Neural progenitor cell (in vitro differentiated cells): ENCODE measurements around the gene ZBTB24. TPM values are rescaled to one million over a fixed set of nuclear protein-coding genes. Genes with fewer than 3 reads are reported as not detected.
A peak's percentile ranks its signal among the peaks of the same experiment; 100 is the strongest.

Experiments
- DNase-seq: peaks from one replicate; pipeline ENCODE4 v3.0.0-alpha.2; 2016; ENCODE audit warnings: low spot score
- H2AFZ ChIP-seq: fragments of 200-600 bp; sonication (generic); replicated peaks from 2 replicates; pipeline ENCODE4 v1.6.1; 2016; ENCODE audit warnings: antibody characterized with exemption
- H3F3A ChIP-seq: fragments of 200-600 bp; sonication (generic); 2 replicates; pipeline ENCODE4 v1.6.1; 2016; ENCODE audit warnings: antibody characterized with exemption, low read depth
- H3K27ac ChIP-seq: fragments of 200-600 bp; sonication (generic); 2 replicates; pipeline ENCODE4 v1.5.1; 2016; ENCODE audit warnings: mild to moderate bottlenecking
- H3K27me3 ChIP-seq: fragments of 200-600 bp; sonication (generic); 2 replicates; pipeline ENCODE4 v1.6.1; 2016; ENCODE audit warnings: mild to moderate bottlenecking, moderate library complexity
- H3K36me3 ChIP-seq: fragments of 200-600 bp; sonication (generic); 2 replicates; pipeline ENCODE4 v1.5.1; 2016
- H3K4me1 ChIP-seq: fragments of 200-600 bp; sonication (generic); 2 replicates; pipeline ENCODE4 v1.6.1; 2016; ENCODE audit warnings: mixed run types
- H3K4me2 ChIP-seq: fragments of 200-600 bp; sonication (generic); 2 replicates; pipeline ENCODE4 v1.6.1; 2016
- H3K4me3 ChIP-seq: fragments of 200-600 bp; sonication (generic); 2 replicates; pipeline ENCODE4 v1.5.1; 2016
- H3K79me2 ChIP-seq: fragments of 200-600 bp; sonication (generic); 2 replicates; pipeline ENCODE4 v1.6.1; 2016; ENCODE audit warnings: low read depth
- H3K9ac ChIP-seq: fragments of 200-600 bp; sonication (generic); 2 replicates; pipeline ENCODE4 v1.6.1; 2016
- H3K9me3 ChIP-seq: fragments of 200-600 bp; sonication (generic); 2 replicates; pipeline ENCODE4 v1.5.1; 2016; ENCODE audit warnings: low read depth
- H4K20me1 ChIP-seq: fragments of 200-600 bp; sonication (generic); 2 replicates; pipeline ENCODE4 v1.6.1; 2016; ENCODE audit warnings: low read depth
- H3K27ac Mint-ChIP-seq: 3 replicates; pipeline ENCODE4 v1.8.0; 2021; ENCODE audit warnings: mixed read lengths
- H3K27me3 Mint-ChIP-seq: 2 replicates; pipeline ENCODE4 v1.8.0; 2022; ENCODE audit warnings: low read depth, mild to moderate bottlenecking, inconsistent platforms, moderate library complexity, mixed read lengths; ENCODE audit not compliant: insufficient read depth
- H3K36me3 Mint-ChIP-seq: 3 replicates; pipeline ENCODE4 v1.8.0; 2021; ENCODE audit warnings: mixed read lengths
- H3K4me1 Mint-ChIP-seq: 3 replicates; pipeline ENCODE4 v1.8.0; 2021; ENCODE audit warnings: mixed read lengths
- H3K4me3 Mint-ChIP-seq: 3 replicates; pipeline ENCODE4 v1.8.0; 2021; ENCODE audit warnings: mild to moderate bottlenecking, moderate library complexity, mixed read lengths
- H3K9me3 Mint-ChIP-seq: 3 replicates; pipeline ENCODE4 v1.8.0; 2020; ENCODE audit warnings: mixed read lengths
- EZH2 ChIP-seq: fragments of 200-600 bp; sonication (generic); IDR thresholded peaks from 2 replicates; pipeline ENCODE4 v1.6.1; 2017; ENCODE audit warnings: antibody characterized with exemption, mild to moderate bottlenecking, moderate library complexity
- EZH2phosphoT487 ChIP-seq: fragments of 200-600 bp; sonication (generic); IDR thresholded peaks from 2 replicates; pipeline ENCODE4 v1.6.1; 2017; ENCODE audit warnings: antibody characterized with exemption
- total RNA-seq: library from RNA; depleted of rRNA; stranded (reverse); fragments of >200 nt; gene quantifications from 2 replicates; pipeline ENCODE4 v1.2.3, GENCODE V29; 2015; ENCODE audit warnings: low replicate concordance
- TF ChIP-seq, protein P1 (sequence below): fragments of 200-600 bp; sonication (generic); IDR thresholded peaks from 2 replicates; pipeline ENCODE4 v1.5.1; 2017; ENCODE audit warnings: antibody characterized with exemption, mild to moderate bottlenecking

ZBTB24 gene
- total RNA-seq, 1 donor from 2014 or later, result 17.3 TPM

DNA sequence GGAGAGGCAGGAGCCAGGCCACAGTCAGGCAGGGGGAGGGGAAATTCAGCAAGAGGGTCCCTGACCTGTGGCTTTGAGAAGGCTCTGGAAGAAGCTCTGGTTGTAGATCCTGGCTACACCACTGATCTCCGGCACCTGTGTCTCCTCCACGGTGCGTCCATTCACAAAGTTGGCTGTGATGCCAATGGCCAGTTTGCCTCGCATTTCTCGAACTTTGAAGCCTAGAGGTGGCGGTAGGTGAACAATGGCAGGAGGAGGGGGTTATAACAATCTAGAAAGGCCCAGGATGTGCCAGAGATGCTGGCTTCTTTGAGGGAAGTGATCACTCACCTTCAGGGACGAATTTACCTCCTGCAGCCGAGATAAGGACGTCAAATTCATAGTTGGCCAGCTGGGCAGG lies 30.8 kb downstream of the ZBTB24 start:
- TF ChIP-seq EZH2 (no peak), EZH2phosphoT487 (no peak)
- TF ChIP-seq, protein P1, sequence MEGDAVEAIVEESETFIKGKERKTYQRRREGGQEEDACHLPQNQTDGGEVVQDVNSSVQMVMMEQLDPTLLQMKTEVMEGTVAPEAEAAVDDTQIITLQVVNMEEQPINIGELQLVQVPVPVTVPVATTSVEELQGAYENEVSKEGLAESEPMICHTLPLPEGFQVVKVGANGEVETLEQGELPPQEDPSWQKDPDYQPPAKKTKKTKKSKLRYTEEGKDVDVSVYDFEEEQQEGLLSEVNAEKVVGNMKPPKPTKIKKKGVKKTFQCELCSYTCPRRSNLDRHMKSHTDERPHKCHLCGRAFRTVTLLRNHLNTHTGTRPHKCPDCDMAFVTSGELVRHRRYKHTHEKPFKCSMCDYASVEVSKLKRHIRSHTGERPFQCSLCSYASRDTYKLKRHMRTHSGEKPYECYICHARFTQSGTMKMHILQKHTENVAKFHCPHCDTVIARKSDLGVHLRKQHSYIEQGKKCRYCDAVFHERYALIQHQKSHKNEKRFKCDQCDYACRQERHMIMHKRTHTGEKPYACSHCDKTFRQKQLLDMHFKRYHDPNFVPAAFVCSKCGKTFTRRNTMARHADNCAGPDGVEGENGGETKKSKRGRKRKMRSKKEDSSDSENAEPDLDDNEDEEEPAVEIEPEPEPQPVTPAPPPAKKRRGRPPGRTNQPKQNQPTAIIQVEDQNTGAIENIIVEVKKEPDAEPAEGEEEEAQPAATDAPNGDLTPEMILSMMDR, result no peak
- H3K9ac ChIP-seq, result no peak overlapping the region
- peaks cover 24% of the 10 kb centered on the region for H3K79me2 ChIP-seq
- DNase-seq, result no peak
- Mint-ChIP-seq H3K4me1 (peaks cover 18% of the 10 kb centered on the region), H3K4me3 (peak overlapping the region; percentile 15), H3K36me3 (peaks cover 5% of the 10 kb centered on the region), H3K9me3 (no peaks in the 10 kb centered on the region), H3K27ac (no peak overlapping the region), H3K27me3 (peaks cover 13% of the 10 kb centered on the region)
- H3F3A ChIP-seq, result peaks cover 29% of the 10 kb centered on the region
- peaks cover 4% of the 10 kb centered on the region for H4K20me1 ChIP-seq
- H3K27ac ChIP-seq, result no peak overlapping the region
- no peak overlapping the region for H3K4me2 ChIP-seq
- H3K4me3 ChIP-seq, result no peak overlapping the region
- H3K36me3 ChIP-seq, result no peaks in the 10 kb centered on the region
- H2AFZ ChIP-seq, result no peak overlapping the region
- peaks cover 15% of the 10 kb centered on the region for H3K4me1 ChIP-seq
- H3K27me3 ChIP-seq, result no peaks in the 10 kb centered on the region
- no peaks in the 10 kb centered on the region for H3K9me3 ChIP-seq

DNA sequence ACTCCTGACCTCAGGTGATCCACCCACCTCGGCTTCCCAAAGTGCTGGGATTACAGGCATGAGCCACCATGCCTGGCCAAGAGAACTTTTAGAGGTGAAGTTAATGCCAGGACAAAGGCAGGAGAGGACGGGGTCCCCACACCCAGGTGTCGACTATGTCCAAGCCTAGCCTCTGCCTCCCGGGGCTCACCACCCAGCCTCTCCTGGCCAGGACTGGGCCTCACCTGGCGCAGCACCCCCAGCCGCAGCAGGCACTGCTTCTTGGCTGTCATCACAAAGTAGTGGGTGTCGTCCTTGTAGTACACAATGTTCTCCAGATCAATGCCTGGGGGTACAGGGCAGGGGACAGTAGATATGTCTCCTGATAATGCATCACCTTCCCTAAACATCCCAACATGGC lies 31.6 kb downstream of the ZBTB24 start:
- TF ChIP-seq, protein P1, result no peak
- TF ChIP-seq EZH2phosphoT487, result no peak
- no peak for TF ChIP-seq EZH2
- Mint-ChIP-seq H3K27me3 (peaks cover 7% of the 10 kb centered on the region), H3K4me1 (peaks cover 10% of the 10 kb centered on the region), H3K27ac (no peak overlapping the region), H3K9me3 (no peaks in the 10 kb centered on the region), H3K36me3 (peaks cover 7% of the 10 kb centered on the region), H3K4me3 (no peak overlapping the region)
- H3K4me3 ChIP-seq, result no peak overlapping the region
- H3K4me2 ChIP-seq, result no peak overlapping the region
- peaks cover 18% of the 10 kb centered on the region for H3K79me2 ChIP-seq
- no peak overlapping the region for H2AFZ ChIP-seq
- peaks cover 21% of the 10 kb centered on the region for H3F3A ChIP-seq
- no peak overlapping the region for H3K9ac ChIP-seq
- H4K20me1 ChIP-seq, result peaks cover 4% of the 10 kb centered on the region
- no peak overlapping the region for H3K27ac ChIP-seq
- H3K9me3 ChIP-seq, result no peaks in the 10 kb centered on the region
- no peak for DNase-seq
- H3K36me3 ChIP-seq, result no peaks in the 10 kb centered on the region
- H3K4me1 ChIP-seq, result peaks cover 8% of the 10 kb centered on the region
- no peaks in the 10 kb centered on the region for H3K27me3 ChIP-seq

DNA sequence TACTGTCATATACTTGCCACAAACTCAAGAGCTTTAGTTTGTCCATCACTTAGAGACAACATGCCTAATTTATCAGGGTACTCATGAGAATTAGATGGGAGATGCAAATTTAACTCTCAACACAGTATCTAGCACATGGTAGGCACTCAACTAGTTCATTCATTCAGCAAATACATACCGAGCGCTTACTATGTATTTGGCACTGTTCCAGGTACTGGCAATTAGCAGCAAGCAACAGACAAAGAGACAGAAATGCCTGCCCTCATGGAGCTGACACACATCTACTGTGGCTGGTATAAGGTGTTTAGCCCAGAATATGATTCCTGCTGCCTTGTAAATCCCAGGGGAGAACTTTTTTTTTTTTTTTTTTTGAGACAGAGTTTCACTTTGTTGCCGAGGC lies 32.2 kb downstream of the ZBTB24 start:
- peaks cover 4% of the 10 kb centered on the region for H4K20me1 ChIP-seq
- H3K4me3 ChIP-seq, result no peak overlapping the region
- no peaks in the 10 kb centered on the region for H3K9me3 ChIP-seq
- Mint-ChIP-seq H3K27ac (no peak overlapping the region), H3K4me3 (no peak overlapping the region), H3K4me1 (peaks cover 8% of the 10 kb centered on the region), H3K36me3 (peaks cover 11% of the 10 kb centered on the region), H3K27me3 (peaks cover 6% of the 10 kb centered on the region), H3K9me3 (no peaks in the 10 kb centered on the region)
- TF ChIP-seq EZH2phosphoT487 (no peak), EZH2 (no peak)
- TF ChIP-seq, protein P1, result no peak
- DNase-seq, result no peak
- H3K4me2 ChIP-seq, result no peak overlapping the region
- H3K4me1 ChIP-seq, result peaks cover 8% of the 10 kb centered on the region
- H2AFZ ChIP-seq, result no peak overlapping the region
- no peak overlapping the region for H3K9ac ChIP-seq
- no peaks in the 10 kb centered on the region for H3K27me3 ChIP-seq
- H3K79me2 ChIP-seq, result peaks cover 16% of the 10 kb centered on the region
- no peaks in the 10 kb centered on the region for H3K36me3 ChIP-seq
- no peak overlapping the region for H3K27ac ChIP-seq
- peaks cover 15% of the 10 kb centered on the region for H3F3A ChIP-seq
